Measurements from ENCODE around the gene BAIAP2. TPM values are rescaled to one million over a fixed set of nuclear protein-coding genes. Genes with fewer than 3 reads are reported as not detected.

BAIAP2 gene
- total and polyA plus RNA-seq, 2 of the 13 experiments (the other 11 are each of a cell fraction or from before 2014, with no cell fraction given), result 22.5 to 24.0 TPM

DNA sequence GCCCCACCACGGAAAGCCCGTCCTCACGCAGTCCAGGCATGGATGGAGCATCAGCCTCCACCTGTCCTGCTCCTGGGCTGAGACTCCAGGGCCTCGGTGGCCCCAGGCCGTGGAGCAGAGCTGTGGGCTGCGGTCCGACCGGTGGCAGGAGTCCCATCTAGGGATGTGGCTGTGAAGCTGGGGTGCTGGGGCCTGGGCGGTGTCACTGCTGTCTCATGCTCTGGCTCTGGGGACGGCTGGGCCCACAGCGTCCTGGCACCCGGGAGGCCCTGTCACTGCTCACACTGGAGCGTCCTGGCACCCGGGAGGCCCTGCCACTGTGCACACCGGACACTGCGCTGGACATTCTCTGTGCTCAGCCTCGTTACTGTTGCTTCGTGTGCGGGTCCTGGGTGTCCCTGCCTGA lies 8.4 kb downstream of the BAIAP2 start (continued):
- no peak for TF ChIP-seq KDM1A (CRISPR knock-in tag; IDR thresholded peaks at IDR 0.05)
- TF ChIP-seq RNF2 (conservative IDR thresholded peaks at IDR 0.05; ENCODE audit: low read depth), result 0 out of 2 replicates have a peak, but pooled peaks have one; percentile 18
- no peak for TF ChIP-seq FOXM1 (CRISPR knock-in tag; IDR thresholded peaks at IDR 0.05)
- TF ChIP-seq ATF3 (CRISPR knock-in tag; IDR thresholded peaks at IDR 0.05), result no peak
- TF ChIP-seq ELF4 (CRISPR knock-in tag; IDR thresholded peaks at IDR 0.05; ENCODE audit: borderline replicate concordance), result no peak
- TF ChIP-seq RARG (CRISPR knock-in tag; IDR thresholded peaks at IDR 0.05; ENCODE audit: low read depth), result no peak
- 0 out of 2 replicates have a peak, but pooled peaks have one; percentile 4 for TF ChIP-seq ZBTB38 (CRISPR knock-in tag; IDR thresholded peaks at IDR 0.05)
- no peak for TF ChIP-seq KDM3A (CRISPR knock-in tag; IDR thresholded peaks at IDR 0.05; ENCODE audit: low read depth)
- TF ChIP-seq IRF1 (CRISPR knock-in tag; IDR thresholded peaks at IDR 0.05; ENCODE audit: low read depth), result no peak
- TF ChIP-seq ZNF558 (CRISPR knock-in tag; IDR thresholded peaks at IDR 0.05; ENCODE audit: borderline replicate concordance), result no peak
- no peak; the same call in 1 of the 2 replicates for TF ChIP-seq GPN1 (CRISPR knock-in tag; IDR thresholded peaks at IDR 0.05; ENCODE audit: borderline replicate concordance)
- TF ChIP-seq, protein P1, sequence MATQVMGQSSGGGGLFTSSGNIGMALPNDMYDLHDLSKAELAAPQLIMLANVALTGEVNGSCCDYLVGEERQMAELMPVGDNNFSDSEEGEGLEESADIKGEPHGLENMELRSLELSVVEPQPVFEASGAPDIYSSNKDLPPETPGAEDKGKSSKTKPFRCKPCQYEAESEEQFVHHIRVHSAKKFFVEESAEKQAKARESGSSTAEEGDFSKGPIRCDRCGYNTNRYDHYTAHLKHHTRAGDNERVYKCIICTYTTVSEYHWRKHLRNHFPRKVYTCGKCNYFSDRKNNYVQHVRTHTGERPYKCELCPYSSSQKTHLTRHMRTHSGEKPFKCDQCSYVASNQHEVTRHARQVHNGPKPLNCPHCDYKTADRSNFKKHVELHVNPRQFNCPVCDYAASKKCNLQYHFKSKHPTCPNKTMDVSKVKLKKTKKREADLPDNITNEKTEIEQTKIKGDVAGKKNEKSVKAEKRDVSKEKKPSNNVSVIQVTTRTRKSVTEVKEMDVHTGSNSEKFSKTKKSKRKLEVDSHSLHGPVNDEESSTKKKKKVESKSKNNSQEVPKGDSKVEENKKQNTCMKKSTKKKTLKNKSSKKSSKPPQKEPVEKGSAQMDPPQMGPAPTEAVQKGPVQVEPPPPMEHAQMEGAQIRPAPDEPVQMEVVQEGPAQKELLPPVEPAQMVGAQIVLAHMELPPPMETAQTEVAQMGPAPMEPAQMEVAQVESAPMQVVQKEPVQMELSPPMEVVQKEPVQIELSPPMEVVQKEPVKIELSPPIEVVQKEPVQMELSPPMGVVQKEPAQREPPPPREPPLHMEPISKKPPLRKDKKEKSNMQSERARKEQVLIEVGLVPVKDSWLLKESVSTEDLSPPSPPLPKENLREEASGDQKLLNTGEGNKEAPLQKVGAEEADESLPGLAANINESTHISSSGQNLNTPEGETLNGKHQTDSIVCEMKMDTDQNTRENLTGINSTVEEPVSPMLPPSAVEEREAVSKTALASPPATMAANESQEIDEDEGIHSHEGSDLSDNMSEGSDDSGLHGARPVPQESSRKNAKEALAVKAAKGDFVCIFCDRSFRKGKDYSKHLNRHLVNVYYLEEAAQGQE (IDR thresholded peaks at IDR 0.05; ENCODE audit: borderline replicate concordance in 1 of 2, low read depth in 1 of 2, low read length in 2 of 2), result no peak
- TF ChIP-seq, protein P2, sequence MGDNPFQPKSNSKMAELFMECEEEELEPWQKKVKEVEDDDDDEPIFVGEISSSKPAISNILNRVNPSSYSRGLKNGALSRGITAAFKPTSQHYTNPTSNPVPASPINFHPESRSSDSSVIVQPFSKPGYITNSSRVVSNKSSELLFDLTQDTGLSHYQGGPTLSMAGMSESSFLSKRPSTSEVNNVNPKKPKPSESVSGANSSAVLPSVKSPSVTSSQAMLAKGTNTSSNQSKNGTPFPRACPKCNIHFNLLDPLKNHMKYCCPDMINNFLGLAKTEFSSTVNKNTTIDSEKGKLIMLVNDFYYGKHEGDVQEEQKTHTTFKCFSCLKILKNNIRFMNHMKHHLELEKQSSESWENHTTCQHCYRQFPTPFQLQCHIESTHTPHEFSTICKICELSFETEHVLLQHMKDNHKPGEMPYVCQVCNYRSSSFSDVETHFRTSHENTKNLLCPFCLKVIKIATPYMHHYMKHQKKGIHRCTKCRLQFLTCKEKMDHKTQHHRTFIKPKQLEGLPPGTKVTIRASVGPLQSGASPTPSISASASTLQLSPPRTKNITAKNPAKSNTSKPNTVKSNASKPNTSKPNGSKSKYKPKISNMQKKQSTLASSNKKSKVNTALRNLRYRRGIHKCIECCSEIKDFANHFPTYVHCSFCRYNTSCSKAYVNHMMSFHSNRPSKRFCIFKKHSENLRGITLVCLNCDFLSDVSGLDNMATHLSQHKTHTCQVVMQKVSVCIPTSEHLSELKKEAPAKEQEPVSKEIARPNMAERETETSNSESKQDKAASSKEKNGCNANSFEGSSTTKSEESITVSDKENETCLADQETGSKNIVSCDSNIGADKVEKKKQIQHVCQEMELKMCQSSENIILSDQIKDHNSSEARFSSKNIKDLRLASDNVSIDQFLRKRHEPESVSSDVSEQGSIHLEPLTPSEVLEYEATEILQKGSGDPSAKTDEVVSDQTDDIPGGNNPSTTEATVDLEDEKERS (CRISPR knock-in tag; IDR thresholded peaks at IDR 0.05), result peak; percentile 88
- no peak for TF ChIP-seq SMYD3 (CRISPR knock-in tag; IDR thresholded peaks at IDR 0.05)
- TF ChIP-seq ZNF629 (CRISPR knock-in tag; conservative IDR thresholded peaks at IDR 0.05), result no peak
- TF ChIP-seq FOXK1 (CRISPR knock-in tag; IDR thresholded peaks at IDR 0.05; ENCODE audit: borderline replicate concordance, low read depth), result no peak
- TF ChIP-seq SAFB2 (CRISPR knock-in tag; IDR thresholded peaks at IDR 0.05; ENCODE audit: borderline replicate concordance, low read depth), result 0 out of 2 replicates have a peak, but pooled peaks have one; percentile 4
